GM23248 (cell line): Measurements from ENCODE around the gene B3GNT5.

ENCODE experiments used
- EZH2 ChIP-seq: fragments of 200-600 bp; sonication (generic); IDR thresholded peaks from 2 replicates; pipeline ENCODE4 v1.6.1; 2018; ENCODE audit warnings: antibody characterized with exemption, mild to moderate bottlenecking; ENCODE audit not compliant: insufficient read depth, poor library complexity, severe bottlenecking
- EZH2phosphoT487 ChIP-seq: fragments of 200-600 bp; sonication (generic); IDR thresholded peaks from 2 replicates; pipeline ENCODE4 v1.6.1; 2018; ENCODE audit warnings: antibody characterized with exemption, moderate library complexity, mild to moderate bottlenecking, low read depth; ENCODE audit not compliant: insufficient read depth

DNA sequence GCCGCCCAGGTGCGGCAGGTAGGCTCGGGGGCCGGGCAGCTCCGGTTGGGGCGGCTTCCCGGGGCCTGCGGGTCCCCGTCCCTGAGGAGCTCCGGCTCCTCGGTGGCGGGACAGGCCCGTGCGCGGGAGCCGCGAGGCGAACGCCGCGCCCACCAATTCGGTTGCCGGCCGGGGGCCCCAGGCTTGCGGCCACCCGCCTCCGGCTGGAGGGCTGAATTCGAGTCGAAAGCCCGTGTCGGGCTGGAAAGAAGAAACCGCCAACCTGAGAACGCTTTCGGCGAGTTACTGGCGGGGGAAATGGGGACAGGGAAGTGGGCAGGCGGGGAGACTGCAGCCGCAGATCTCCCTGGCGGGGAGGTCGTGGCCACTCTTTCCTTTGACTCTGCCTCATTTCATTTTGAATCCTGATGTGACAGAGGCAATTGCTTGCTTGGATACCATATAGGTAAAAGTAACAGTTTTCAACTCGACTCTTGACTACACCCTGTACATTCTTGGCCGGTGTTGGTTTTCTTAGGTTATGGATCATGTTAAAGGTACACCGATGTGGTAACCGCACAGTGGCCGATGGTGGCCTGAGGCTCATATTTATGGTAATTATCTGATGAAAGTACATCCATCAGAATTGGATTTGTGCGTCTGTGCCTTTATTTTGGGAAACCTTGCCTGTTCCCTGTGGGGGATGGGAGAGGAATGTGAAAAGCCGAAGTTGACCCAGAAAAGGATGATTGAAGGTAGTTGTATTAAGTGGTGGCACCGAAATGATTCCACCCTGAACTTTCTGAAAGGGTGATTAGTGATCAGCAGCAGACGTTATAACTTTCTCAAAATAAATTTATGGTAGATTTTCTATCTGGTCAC, 1.7 kb downstream of the B3GNT5 start:
- TF ChIP-seq EZH2phosphoT487 (no peak), EZH2 (no peak)
